Fibroblast of the conjunctiva (primary cell): ENCODE data around the gene SPECC1.
A peak's percentile ranks its signal among the peaks of the same experiment; 100 is the strongest.
"Not testable (repeated sequence)": the region's sequence is repeated elsewhere in the genome, so short reads cannot be mapped to it uniquely, and the experiment has no call there.

Source experiments
- DNase-seq: peaks from one replicate; pipeline ENCODE4 v3.0.0-alpha.2; 2010; ENCODE audit warnings: low read depth

The SPECC1 gene

DNA sequence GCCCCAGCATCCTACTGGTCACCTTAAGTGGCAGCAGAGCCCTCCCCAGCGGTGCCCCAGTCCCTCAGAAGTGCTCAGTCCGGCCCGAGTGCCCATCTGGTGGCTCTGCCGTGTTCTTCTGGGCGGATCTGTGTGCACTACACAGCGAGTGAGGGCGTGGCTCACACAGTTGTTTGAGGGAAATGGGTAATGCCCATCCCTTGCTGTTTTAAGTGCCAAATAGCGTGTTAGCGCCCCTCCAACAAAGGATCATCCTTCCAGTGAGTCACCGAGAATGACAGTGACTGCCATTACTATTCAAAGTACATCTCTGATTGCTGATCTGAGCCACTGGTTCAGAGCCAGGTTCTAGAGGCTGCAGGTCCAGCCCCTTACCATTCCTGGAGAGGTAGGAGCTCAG lies 306.2 kb downstream of the SPECC1 start:
- no peak for DNase-seq

DNA sequence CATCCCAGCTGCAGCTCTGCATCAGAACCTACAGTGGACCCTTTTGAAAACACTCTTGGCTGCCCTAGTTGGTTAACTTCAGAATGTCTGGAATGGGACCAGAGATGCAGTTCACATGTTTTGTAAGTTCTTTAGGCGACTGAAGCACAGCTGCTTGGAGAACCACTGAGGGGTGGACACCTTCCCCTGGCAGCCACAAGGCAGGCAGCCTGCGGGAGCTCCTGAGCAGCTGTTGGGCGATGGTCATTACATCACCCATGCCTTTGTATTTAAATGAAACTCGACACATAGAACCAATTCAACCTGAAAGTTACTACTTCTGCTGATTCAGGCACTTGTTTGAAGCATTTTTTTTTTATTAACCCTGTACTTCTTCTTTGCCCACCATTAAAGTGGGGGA lies 306.7 kb downstream of the SPECC1 start:
- DNase-seq: no peak

DNA sequence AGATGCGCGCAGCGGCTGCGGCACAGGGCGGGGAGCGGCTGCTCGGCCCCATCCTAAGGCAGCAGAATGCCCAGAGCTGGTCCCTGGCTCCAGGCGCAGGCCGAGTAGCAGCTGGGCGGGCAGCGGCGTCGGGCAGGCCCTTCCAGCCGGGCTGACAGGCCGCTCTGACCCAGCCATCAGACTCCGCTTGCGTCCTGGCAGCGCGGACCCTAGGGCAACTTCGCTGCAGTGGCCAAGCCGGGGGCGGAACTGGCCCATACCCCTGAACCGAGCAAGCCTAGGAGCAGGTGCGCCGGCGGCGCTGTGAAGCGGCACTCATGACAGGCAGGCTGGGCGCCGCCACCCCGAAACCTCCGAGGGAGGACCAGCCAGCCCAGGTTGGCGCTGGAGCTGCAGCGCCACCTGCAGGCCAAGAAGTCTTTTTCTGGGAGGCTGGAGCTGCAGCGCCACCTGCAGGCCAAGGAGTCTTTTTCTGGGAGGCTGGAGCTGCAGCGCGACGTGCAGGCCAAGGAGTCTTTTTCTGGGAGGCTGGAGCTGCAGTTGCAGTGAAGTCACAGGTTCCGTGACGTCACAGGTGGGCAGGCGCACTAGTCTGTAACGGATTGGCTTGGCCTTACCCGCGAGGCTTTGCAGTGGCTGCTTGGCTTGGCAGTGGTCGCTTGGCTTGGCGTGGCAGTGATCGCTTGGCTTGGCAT lies 311.5 kb downstream of the SPECC1 start:
- peak; percentile 12 for DNase-seq

DNA sequence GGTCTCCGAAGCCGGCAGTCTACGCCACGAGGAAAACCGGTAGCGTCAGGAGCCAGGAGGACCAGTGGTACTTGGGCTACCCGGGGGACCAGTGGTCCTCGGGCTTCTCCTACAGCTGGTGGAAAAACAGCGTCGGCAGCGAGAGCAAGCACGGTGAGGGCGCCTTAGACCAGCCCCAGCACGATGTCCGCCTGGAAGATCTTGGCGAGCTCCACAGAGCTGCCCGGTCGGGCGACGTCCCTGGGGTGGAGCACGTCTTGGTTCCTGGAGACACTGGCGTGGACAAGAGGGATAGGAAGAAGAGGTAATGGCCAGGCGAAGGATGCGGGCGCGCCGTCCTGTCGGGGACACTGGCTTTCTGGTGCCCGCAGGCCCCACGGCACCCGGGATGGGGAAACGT lies 312.2 kb downstream of the SPECC1 start:
- DNase-seq: not testable (repeated sequence)

DNA sequence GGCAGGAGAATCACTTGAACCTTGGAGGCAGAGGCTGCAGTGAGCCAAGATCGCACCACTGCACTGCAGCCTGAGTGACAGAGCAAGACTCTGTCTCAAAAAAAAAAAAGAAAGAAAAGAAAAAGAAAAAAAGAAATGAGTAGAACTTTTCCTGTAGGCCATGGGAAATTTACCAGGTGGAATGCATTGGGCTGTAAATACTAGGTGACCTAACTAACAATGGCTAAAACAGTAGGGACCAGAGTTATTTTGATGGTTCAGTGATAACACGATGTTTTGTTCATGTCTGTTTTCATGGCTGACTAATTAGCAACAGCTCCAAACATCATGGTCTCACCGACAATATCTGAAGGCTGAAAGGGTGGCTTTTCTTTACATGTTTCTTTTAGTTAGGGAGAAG lies 318.6 kb downstream of the SPECC1 start:
- not testable (repeated sequence) for DNase-seq

DNA sequence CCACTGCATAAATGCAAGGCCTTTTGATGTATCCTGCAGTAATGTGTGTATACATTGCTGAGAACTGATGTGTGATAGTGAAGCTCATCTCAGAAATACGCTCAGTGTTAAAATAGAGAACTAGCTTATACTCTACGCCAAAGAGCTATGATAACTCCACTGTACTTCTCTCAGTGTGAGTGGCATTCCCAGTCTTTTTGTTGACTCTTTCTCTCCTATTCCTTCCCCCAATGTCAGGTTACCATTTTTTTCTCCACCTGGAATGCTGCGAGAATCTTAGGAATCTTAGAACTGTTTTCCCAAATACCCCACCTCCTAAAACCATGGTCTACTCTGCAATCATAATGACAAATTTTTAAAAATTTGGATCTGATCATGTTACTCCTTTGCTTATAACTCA lies 342.2 kb downstream of the SPECC1 start:
- DNase-seq: not testable (repeated sequence)

DNA sequence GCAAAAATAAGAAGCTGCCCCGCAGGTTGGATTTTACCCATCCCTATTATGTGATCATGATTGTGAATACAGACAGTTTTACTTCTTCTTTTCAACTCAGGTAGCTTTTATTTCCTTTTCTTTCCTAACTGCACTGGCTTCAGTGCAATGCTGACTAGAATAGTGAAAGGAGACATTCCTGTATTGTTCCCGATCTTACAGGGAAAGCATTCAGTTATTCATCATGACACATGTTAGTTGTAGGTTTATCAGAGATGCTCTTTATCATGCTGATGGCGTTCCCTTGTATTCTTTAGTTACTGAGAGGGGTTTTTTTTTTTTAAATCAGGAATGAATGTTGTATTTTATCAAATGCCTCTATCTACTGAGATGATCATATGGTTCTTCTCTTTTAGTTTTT lies 343.4 kb downstream of the SPECC1 start:
- not testable (repeated sequence) for DNase-seq

DNA sequence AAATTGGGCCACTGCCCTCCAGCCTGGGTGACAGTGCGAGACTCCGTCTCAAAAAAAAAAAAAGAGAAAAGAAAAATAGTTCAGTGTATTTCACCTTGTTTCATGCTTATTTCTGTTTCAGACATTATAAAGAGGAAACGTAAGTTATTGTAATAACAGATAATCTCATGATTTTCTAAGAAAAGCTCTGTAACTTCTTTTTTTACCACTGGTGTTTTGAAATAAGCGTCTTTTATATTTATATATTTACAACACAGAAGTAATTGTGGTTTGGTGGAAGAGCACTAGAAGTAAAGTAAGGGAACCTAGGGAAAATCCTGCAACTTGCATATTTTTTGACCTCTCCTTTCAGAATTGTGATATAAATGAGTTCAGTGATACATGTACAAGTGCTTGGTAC lies 354.7 kb downstream of the SPECC1 start:
- DNase-seq: not testable (repeated sequence)
